NOMO-1 (cell line): Measurements from ENCODE around the gene NUP160.

ENCODE experiments used
- DNase-seq, 2 experiments: peaks; one replicate each; lab custom pipeline; 2025; ENCODE audit not compliant: unreplicated experiment in 2 of 2; lab: John Stamatoyannopoulos, UW

NUP160 gene

DNA sequence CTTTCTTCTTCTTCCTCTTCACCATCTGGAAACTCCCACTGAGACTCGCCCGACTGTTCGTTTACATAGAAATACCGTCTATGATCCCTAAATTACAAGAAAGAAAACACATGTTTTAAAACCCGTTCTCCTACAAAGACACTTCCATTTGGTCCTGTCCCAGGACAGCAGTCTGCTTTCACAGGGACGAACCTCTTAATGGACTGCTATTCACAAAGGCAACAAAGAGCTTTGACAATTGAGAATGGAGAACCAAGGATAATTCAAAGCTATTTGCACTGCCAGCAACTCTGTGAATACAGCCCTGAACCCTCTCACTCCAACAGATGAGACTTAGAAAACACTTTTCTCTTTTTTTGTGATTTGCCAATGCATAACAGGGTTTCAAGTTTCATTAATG lies 116.7 kb downstream of the NUP160 start:
- no peak for DNase-seq
